Measurements from ENCODE around the gene MYO1E. TPM values are rescaled to one million over a fixed set of nuclear protein-coding genes. Genes with fewer than 3 reads are reported as not detected.
"Not testable (repeated sequence)": the region's sequence is repeated elsewhere in the genome, so short reads cannot be mapped to it uniquely, and the experiment has no call there.

Gene MYO1E
- total RNA-seq, 6 experiments from 2014 or later, result 108 to 142 (median 115) TPM

GRCh38 chr15:59166166-59166565, 206.5 kb downstream of the MYO1E start:
- Mint-ChIP-seq H3K36me3 (ENCODE audit: low read depth) (peaks cover 32% of the 10 kb centered on the region), H3K27me3 (ENCODE audit: insufficient read depth) (peaks cover 3% of the 10 kb centered on the region), H3K9me3 (no peaks in the 10 kb centered on the region), H3K27ac (peak overlapping the region; percentile 38; the same call in 1 of the 2 replicates), H3K4me3 (no peak overlapping the region), H3K4me1 (ENCODE audit: low read depth) (peaks cover 49% of the 10 kb centered on the region)
- DNase-seq, result no peak
- no peak for TF ChIP-seq CTCF (IDR thresholded peaks at IDR 0.05)

GRCh38 chr15:59165726-59166125, 206.9 kb downstream of the MYO1E start:
- no peak for DNase-seq
- Mint-ChIP-seq H3K36me3 (ENCODE audit: low read depth) (peaks cover 32% of the 10 kb centered on the region), H3K4me3 (no peak overlapping the region), H3K9me3 (no peaks in the 10 kb centered on the region), H3K27me3 (ENCODE audit: insufficient read depth) (peaks cover 3% of the 10 kb centered on the region), H3K27ac (peak overlapping the region; percentile 38; the same call in 1 of the 2 replicates), H3K4me1 (ENCODE audit: low read depth) (peaks cover 44% of the 10 kb centered on the region)
- no peak for TF ChIP-seq CTCF (IDR thresholded peaks at IDR 0.05)

GRCh38 chr15:59162080-59162479, 210.6 kb downstream of the MYO1E start:
- H3K9me3 Mint-ChIP-seq; DNase-seq; H3K4me3 Mint-ChIP-seq; H3K27ac Mint-ChIP-seq; H3K27me3 Mint-ChIP-seq (ENCODE audit: insufficient read depth): not testable (repeated sequence)
- peaks cover 12% of the 10 kb centered on the region for H3K4me1 Mint-ChIP-seq (ENCODE audit: low read depth)
- peaks cover 19% of the 10 kb centered on the region for H3K36me3 Mint-ChIP-seq (ENCODE audit: low read depth)

GRCh38 chr15:59160880-59161593, 211.6 kb downstream of the MYO1E start:
- peak; percentile 76 for TF ChIP-seq CTCF (IDR thresholded peaks at IDR 0.05)
- no peak for DNase-seq
- peaks cover 7% of the 10 kb centered on the region for H3K4me1 Mint-ChIP-seq (ENCODE audit: low read depth)
- H3K27ac Mint-ChIP-seq, result no peak overlapping the region
- H3K27me3 Mint-ChIP-seq (ENCODE audit: insufficient read depth), result peaks cover 5% of the 10 kb centered on the region; the same call in 1 of the 2 replicates
- no peaks in the 10 kb centered on the region for H3K9me3 Mint-ChIP-seq
- H3K36me3 Mint-ChIP-seq (ENCODE audit: low read depth), result peaks cover 12% of the 10 kb centered on the region
- no peak overlapping the region for H3K4me3 Mint-ChIP-seq

- DNase-seq, result no peak
- Mint-ChIP-seq H3K27ac (no peak overlapping the region), H3K9me3 (no peaks in the 10 kb centered on the region), H3K36me3 (ENCODE audit: low read depth) (peaks cover 14% of the 10 kb centered on the region; the same call in 1 of the 2 replicates), H3K4me1 (ENCODE audit: low read depth) (no peaks in the 10 kb centered on the region), H3K27me3 (ENCODE audit: insufficient read depth) (peaks cover 3% of the 10 kb centered on the region; the same call in 1 of the 2 replicates), H3K4me3 (no peak overlapping the region)
- TF ChIP-seq CTCF (IDR thresholded peaks at IDR 0.05), result no peak
Measured at GRCh38 chr15:59159210-59159609, 213.5 kb downstream of the MYO1E start.

GRCh38 chr15:59158701-59159034, 214.0 kb downstream of the MYO1E start:
- TF ChIP-seq CTCF (IDR thresholded peaks at IDR 0.05), result no peak
- DNase-seq, result no peak
- Mint-ChIP-seq H3K9me3 (no peaks in the 10 kb centered on the region), H3K36me3 (ENCODE audit: low read depth) (peaks cover 17% of the 10 kb centered on the region), H3K4me1 (ENCODE audit: low read depth) (no peaks in the 10 kb centered on the region), H3K27me3 (ENCODE audit: insufficient read depth) (peaks cover 4% of the 10 kb centered on the region; the same call in 1 of the 2 replicates), H3K27ac (no peak overlapping the region), H3K4me3 (no peak overlapping the region)
